Muscle of leg (tissue), 11 donors: ENCODE measurements around the gene CHORDC1. TPM values are rescaled to one million over a fixed set of nuclear protein-coding genes. Genes with fewer than 3 reads are reported as not detected.
"Not testable (repeated sequence)": the region's sequence is repeated elsewhere in the genome, so short reads cannot be mapped to it uniquely, and the experiment has no call there.

Experiments used
- DNase-seq: peaks from one replicate; pipeline ENCODE4 v3.0.0; 2013
- H3K27ac ChIP-seq: one replicate; pipeline ENCODE4 v1.5.1; 2013; ENCODE audit warnings: mild to moderate bottlenecking, low read length, control low read depth
- H3K27me3 ChIP-seq: one replicate; pipeline ENCODE4 v1.6.1; 2013; ENCODE audit warnings: low read length; ENCODE audit not compliant: control insufficient read depth, insufficient read depth
- H3K36me3 ChIP-seq: one replicate; pipeline ENCODE4 v1.6.1; 2013; ENCODE audit warnings: low read length; ENCODE audit not compliant: control insufficient read depth, insufficient read depth
- H3K4me1 ChIP-seq: one replicate; pipeline ENCODE4 v1.6.1; 2013; ENCODE audit warnings: low read length; ENCODE audit not compliant: control insufficient read depth, insufficient read depth
- H3K4me3 ChIP-seq: one replicate; pipeline ENCODE4 v1.5.1; 2013; ENCODE audit warnings: low read length, control low read depth
- H3K9me3 ChIP-seq: replicated peaks from 2 replicates; pipeline ENCODE4 v1.6.1; 2013; ENCODE audit warnings: low read depth, low read length; ENCODE audit not compliant: control insufficient read depth
- WGBS: methylation state at CpG from one replicate; pipeline ENCODE4 v1.1.5; 2013; ENCODE audit warnings: missing lambda C conversion rate; ENCODE audit not compliant: insufficient coverage; 5-methylcytosine and 5-hydroxymethylcytosine counted together
- polyA plus RNA-seq, 8 donors: library from polyadenylated mRNA; unstranded; fragments of 120-200 nt; gene quantifications; one replicate each; pipeline versions ENCODE4 v1.2.1 to v1.2.3, GENCODE V29; 2013; ENCODE audit warnings: inconsistent platforms in 1 of 8, low replicate concordance in 1 of 8; ENCODE audit not compliant: insufficient read length in 8 of 8, insufficient read depth in 1 of 8
- total RNA-seq: library from RNA; stranded (reverse); fragments of 120-200 nt; gene quantifications from one replicate; pipeline ENCODE4 v1.2.4, GENCODE V29; 2013

The CHORDC1 gene
- total and polyA plus RNA-seq, 9 donors = 23.7 to 48.2 (median 37.6) TPM

GRCh38 chr11:90166982-90167573 lies 55.8 kb downstream of the CHORDC1 start:
- WGBS = 92% methylated on average over 35 of the region's 49 CpGs
- not testable (repeated sequence) for H3K9me3 ChIP-seq, DNase-seq, H3K4me3 ChIP-seq, H3K27me3 ChIP-seq, H3K4me1 ChIP-seq, H3K27ac ChIP-seq, H3K36me3 ChIP-seq

Other genes with a start within 250 kb of the CHORDC1 start
- not detected for gene TRIM49C, start 191.9 kb downstream of the CHORDC1 start, total RNA-seq
- gene TRIM49C, start 191.9 kb downstream of the CHORDC1 start, polyA plus RNA-seq = not detected
- not detected for gene UBTFL1, start 137.1 kb downstream of the CHORDC1 start, total RNA-seq
- gene UBTFL1, start 137.1 kb downstream of the CHORDC1 start, polyA plus RNA-seq = under 1 TPM in 1 of 8 donors, not detected in 7; 0.11 TPM
- 5.5 TPM for gene NAALAD2, start 88.4 kb downstream of the CHORDC1 start, total RNA-seq
- 1 to 10 TPM; 3.4 to 6.0 (median 4.5) TPM for gene NAALAD2, start 88.4 kb downstream of the CHORDC1 start, polyA plus RNA-seq